GM21447 (cell line): ENCODE results near the gene UQCC2.

Experiments
- ATAC-seq: cut with Tn5 transposase; IDR thresholded peaks from one replicate; pipeline ENCODE4 v1.9.1; 2021; ENCODE audit not compliant: unreplicated experiment

The UQCC2 gene

DNA sequence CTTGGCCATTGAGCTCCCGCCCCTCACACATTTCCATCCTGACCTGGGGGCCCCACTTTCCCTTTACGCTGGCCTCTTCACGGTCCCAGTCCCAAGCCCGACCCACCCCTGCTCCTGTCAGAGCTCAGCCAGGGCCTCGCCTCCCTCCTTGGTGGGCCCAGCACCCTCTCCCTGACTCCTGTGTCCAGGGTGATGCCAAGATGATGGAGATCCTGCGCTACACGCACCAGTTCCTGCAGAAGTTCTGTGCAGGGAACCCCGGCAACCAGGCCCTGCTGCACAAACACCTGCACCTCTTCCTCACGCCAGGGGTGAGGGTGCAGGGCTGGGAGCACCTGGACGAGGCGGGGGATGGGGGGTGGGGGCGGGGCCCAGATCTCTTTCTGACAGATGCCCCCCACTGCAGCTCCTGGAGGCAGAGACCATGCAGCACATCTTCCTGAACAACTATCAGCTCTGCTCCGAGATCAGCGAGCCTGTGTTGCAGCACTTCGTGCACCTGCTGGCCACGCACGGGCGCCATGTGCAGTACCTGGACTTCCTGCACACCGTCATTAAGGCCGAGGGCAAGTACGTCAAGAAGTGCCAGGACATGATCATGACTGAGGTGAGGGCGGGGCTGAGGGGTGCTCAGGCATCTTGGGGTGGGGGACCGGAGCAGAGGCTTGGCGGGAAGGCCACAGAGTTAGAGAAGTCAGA, 33.1 kb downstream of the UQCC2 start:
- ATAC-seq, result no peak

DNA sequence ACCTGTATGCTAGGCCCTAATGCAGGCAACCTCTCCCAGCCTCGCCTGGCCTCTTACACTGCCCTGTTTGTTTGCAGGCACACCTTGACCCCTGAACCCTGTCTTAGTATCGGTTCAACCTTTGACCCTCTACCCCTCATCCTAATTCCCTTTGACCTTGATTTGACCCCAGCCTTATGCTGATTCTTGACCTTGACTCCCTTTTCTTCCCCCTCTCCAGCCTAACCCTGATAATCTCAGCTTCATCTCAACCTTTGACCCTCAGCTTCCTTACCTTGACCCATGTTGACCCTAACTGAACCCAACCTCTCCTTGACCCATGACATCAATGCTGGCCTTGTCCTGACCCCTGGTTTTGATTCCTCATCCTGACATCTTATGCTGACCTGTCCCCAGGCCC, 33.8 kb downstream of the UQCC2 start:
- no peak for ATAC-seq

DNA sequence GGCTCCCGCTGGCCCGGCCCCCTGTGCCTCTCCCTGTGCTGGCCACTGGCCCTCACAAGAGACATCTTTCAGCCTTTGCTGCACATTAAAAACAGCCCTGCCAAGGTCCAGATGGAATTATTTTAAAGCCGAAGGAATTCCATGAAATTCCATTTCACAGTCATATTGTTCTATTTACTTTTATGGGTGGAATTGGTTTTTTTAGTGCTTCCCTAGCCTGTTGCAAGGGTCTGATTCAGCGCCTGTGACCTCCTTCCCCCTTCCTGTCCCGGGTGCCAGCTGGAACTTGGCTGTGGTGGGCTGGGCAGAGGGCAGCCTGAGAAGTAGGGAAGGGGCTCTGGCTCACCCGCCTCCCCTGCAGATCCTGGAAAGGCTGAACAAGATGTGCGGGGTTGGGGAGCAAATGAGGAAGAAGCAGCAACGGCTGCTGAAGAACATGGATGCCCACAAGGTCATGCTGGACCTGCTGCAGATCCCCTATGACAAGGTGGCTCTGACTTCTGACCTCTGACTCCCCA, 34.3 kb downstream of the UQCC2 start:
- no peak for ATAC-seq

DNA sequence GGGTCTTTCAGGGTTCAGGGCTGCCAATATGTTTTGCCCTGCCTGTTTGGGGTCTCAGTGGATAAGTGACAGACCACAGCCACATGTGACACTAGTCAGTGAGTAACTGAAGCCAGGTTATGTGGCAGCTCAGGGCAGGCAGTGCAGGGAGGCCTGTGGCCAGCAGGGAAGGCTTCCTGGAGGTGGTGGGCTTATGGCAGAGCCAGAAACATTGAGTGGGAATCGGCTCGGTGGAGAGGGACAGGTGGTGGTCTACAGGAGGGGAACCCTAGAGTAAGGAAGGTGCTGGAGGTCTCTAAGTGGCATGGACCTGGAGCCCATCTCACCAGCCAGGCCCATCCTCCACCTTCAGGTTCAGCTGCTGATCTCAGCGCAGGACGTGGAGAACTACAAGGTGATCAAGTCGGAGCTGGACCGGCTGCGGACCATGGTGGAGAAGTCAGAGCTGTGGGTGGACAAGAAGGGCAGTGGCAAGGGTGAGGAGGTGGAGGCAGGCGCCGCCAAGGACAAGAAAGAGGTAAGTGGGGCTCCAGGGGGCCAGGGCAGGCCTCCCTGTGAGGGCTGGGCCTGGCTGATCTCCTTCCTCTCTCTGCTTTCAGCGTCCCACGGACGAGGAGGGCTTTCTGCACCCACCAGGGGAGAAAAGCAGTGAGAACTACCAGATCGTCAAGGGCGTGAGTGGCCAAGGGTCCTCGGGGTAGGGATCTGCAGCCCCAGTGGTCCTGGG, 34.9 kb downstream of the UQCC2 start:
- ATAC-seq, result no peak

DNA sequence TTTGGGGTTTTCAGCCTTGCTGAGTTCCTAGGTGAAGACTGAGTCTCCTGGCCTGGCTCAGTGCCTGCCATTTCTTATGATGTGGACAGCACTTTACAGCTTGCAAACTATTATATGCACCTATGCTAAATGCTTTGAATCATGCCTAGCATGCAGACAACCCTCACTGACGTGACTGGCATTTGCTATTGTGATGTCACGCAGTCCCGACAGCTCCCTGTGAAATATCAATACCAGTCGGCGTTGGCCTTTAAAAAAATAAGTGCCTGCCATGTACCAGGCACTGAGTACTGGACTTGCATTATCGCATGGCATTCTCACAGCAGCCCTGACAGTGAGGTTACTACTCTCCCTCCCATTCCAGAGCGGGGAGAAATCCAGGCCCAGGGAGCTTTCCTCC, 35.5 kb downstream of the UQCC2 start:
- no peak for ATAC-seq

DNA sequence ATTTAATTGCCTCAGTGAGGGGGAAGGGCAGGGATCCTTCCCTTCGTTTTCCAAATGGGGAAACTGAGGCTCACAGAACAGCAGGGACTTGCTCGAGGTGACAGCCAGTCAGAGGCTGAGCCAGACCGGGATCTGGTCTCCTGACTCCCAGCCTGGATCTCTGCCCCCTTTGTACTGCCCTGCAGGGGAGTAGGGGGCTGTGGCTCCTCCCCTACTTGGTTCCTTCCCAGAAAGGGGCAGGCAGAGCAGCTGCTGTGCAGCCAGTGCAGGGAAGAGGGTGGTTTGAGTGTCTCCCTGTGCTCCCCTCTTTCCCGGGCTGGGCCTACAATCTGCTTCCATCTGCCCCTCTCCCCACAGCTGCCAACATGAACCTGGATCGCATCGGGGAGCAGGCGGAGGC, 37.6 kb downstream of the UQCC2 start:
- ATAC-seq, result no peak

DNA sequence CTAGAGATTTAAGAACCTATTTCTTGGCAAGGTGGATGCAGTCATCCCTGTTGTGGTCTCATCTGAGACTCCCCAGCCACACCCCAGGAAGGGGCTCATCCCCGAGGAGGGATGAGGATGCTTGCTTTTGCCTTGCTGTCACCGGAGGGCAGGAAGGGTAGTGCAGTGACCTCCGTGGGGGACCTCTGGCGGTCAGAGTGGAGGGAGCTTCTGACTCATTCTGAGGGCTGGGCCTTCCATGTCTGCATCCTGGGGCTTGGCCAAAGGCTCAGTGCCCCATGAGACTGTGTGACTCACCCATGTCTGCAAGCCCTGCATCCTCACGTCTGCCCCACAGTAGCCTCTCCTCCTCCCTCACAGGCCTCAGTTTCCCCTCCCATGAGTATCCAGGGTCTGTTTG, 38.7 kb downstream of the UQCC2 start:
- ATAC-seq, result no peak

DNA sequence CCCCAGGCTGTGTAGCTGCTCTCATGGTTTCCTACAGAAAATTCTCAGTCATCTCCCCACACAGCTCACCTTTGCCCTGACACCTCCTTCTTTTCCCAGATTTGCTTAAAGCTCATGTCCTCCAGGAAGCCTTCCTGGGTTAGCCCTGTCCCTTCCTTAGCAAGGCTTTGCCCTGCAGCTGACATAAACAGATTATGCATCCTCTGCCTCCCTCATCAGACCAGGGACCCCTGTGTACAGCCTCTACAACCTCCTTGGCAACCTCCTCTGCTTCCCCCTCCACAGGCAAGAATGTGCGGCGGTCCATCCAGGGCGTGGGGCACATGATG, 39.8 kb downstream of the UQCC2 start:
- no peak for ATAC-seq

DNA sequence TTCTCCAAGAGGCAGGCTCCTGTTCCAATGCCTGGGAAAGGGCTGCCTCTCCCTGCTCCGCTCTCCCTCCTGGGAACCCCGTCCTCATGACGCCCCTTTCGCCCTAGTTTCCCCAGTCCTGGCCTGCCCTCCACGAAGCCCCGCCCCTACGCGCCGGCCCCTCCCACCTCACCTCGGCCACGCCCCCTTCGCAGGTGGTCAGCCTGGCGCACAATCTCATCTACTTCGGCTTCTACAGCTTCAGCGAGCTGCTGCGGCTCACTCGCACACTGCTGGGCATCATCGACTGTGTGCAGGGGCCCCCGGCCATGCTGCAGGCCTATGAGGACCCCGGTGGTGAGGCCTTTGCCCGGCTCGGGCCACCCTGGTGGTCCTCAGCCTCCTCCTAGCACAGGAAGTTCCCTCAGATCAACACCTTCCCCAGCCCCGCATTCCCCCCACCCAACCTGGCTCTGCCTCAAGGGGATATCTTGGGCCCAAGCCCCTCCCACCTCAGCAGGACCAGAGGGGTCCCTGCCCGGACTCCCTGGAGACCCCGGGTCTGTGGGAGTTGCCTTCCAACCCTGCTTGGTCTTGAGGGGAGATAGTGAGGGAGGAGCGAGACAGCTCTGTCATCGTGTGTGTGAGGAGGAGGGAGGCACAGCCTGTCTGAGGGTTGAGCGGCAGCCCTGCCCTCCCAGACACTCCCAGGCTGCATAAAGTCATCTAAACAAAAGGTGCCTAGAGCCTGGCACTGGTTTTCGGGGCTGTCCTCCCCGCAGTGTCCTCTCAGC, 40.3 kb downstream of the UQCC2 start:
- ATAC-seq, result no peak

DNA sequence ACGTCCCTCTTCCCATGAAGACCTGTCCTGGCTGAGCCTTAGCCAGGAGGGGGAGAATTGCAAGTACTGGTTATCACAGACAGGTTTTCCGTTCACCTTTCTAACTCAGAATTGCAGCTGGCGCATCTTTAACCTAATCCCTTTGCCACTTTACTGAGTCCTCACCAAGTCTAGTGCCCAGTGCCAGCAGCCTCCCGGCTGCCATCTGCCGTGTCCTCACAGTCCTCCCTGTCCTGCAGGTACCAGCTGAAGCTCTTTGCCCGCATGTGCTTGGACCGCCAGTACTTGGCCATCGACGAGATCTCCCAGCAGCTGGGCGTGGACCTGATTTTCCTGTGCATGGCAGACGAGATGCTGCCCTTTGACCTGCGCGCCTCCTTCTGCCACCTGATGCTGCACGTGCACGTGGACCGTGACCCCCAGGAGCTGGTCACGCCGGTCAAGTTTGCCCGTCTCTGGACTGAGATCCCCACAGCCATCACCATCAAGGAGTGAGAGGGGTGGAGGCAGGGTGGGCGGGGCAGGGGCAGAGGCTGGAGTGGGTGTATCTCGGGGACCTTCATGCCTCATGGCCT, 41.3 kb downstream of the UQCC2 start:
- ATAC-seq, result no peak

DNA sequence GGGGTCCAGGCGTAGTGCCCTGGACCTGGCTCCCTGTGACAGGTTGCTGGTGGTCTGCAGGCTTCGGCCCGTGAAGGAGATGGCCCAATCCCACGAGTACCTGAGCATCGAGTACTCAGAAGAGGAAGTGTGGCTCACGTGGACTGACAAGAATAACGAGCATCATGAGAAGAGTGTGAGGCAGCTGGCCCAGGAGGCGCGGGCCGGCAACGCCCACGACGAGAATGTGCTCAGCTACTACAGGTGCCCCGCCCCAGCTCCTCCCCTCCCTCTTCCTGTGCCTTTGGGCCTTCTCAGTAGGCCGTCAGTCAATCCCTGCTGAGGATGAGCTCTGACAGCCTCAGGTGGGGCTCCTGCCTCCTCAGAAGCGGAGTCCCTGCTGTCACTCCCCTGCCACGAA, 42.6 kb downstream of the UQCC2 start:
- ATAC-seq, result no peak

DNA sequence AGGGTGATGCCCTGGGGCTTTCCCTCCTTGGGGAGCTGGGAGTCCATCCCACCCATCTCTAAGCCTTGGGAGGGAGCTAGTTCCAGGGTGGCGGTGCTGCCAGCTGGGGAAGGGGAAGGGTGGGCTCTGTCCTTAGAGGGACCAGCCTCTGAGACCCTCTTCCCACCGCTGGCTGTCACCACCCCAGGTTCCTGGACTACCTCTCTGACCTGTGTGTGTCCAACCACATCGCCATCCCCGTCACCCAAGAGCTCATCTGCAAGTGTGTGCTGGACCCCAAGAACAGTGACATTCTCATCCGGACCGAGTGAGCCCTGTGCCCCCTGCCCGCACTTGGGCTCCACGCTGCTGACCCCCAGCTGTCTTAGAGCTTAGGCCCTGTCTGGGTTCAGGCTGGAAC, 43.2 kb downstream of the UQCC2 start:
- no peak for ATAC-seq

DNA sequence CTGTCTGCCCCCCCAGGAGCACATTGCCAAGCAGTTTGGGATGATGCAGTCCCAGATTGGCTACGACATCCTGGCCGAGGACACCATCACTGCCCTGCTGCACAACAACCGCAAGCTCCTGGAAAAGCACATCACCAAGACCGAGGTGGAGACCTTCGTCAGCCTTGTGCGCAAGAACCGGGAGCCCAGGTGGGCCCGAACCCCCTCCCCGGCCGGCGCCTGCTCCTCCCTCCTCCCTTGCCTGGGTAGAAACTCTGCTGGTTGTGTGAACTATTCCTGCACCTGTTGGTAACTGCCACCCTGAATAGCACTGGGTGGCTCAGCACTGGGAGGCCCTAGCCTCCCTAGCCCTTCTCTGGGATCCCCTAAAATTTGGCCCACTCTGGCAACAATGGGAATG, 43.7 kb downstream of the UQCC2 start:
- ATAC-seq, result no peak

DNA sequence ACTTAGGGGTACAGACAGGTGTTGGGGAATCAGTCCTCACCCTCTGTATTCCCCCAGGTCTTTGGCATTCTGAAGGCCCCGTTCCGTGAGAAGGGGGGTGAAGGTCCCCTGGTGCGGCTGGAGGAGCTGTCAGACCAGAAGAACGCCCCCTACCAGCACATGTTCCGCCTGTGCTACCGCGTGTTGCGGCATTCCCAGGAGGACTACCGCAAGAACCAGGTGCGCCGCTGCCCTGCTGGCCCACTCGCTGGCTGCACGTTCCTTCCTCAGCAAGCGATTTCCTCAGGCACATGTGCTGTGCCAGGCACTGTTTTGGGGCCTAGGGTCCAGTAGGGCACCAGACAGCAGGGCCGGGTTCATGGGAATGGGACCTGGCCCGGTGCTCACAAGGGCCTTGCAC, 44.4 kb downstream of the UQCC2 start:
- no peak for ATAC-seq

DNA sequence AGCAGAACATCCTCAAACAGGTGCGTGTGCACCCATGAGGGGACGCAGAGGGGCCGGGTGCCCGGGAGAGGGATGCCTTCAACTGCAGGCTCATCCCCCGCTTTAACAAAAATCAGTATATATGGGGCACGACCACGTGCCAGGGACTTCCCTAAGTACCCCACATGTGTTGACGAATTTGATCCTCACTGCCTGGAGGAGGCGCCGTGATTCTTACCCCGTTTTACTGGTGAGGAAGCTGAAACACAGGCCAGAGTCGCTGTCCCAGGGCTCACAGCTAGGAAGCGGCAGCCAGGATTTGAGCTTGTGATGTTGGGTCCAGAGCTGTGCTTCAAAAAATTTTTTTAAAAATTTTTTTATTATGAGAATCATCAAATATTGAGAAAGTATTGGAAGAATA, 45.5 kb downstream of the UQCC2 start:
- no peak for ATAC-seq

DNA sequence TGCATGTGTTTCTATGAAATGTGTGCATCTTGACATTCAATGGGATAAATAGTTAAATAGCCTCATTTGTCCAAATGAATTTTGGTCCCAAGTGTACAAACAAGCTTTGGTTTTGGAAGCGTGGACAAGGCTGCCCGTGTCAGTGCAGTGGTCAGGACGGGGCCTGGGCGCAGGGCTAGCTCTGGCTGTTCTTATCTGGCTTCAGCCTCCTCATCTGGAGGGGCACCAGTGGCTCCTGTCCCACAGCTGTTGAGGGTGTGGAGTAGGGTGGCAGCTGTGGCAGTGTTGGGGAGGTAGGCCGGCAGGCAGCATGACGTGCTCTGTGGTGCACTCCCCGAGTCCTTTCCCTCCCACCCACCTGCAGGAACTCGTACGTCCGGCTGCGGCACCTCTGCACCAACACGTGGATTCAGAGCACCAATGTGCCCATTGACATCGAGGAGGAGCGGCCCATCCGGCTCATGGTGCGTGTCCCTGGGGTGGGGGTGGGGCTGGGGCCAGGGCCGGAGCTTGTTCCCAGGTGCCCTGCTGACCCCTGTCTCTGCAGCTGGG, 46.9 kb downstream of the UQCC2 start:
- no peak for ATAC-seq

DNA sequence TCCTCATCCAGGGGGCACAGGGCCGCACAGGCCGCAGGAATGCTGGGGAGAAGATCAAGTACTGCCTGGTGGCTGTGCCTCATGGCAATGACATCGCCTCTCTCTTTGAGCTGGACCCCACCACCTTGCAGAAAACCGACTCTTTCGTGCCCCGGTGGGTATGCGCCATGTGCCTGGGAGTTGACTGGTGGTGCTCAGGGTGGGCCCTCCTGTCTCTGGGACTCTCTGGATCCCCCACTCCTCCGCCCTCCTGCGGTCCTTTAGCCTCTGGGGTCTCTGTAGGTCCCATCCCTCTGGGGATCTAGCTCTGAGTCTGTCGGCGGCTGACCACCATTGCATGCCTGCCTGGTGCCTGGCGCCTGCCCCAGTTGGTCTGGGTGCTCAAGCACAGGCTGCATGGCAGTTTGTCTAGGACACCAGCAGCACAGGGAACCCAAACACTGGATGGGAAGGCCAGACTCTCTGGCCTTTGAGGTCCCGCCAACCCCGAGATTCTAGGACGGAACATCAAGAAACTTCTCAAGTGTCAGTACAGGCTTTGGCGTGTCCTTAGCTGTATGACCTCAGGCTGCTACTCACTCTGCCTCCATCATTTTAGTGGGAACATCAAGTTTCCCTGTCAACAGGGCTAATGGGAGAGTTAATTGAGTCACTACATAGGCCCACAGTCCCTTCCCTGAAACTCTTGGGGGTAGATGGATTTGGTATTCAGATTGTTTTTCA, 47.6 kb downstream of the UQCC2 start:
- ATAC-seq, result no peak

DNA sequence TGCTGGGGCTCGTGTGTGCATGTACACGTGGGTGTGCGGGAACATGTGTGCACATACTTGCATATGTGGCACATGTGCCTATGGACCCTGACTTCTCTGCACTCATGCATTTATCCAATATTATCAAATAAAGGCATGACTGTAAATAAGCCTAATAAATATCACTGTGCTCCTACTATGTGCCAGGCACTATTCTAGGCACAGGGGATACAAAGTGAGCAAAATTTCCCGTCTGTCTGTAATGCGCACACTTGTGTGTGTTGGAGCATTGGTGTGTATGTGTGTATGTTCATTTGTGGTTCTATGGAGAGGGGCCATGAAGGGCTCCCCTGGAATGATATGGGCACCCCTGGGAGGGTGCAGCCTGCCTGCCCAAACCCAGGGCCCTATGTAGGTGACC, 48.5 kb downstream of the UQCC2 start:
- ATAC-seq, result no peak

DNA sequence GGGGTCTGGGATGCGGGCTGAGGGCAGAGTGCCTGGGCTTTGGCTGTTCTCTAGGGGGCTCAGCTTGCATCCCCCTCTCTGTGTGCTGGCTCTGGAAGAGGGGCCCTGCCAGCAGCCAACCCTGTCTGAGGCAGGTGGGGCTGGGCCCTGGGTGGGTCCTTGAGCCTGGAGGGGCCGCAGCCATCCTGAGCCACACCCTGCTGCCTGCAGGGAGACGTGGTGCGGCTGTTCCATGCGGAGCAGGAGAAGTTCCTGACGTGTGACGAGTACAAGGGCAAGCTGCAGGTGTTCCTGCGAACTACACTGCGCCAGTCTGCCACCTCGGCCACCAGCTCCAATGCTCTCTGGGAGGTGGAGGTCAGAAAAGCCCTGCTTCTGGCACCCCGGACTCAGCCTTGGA, 49.2 kb downstream of the UQCC2 start:
- no peak for ATAC-seq

DNA sequence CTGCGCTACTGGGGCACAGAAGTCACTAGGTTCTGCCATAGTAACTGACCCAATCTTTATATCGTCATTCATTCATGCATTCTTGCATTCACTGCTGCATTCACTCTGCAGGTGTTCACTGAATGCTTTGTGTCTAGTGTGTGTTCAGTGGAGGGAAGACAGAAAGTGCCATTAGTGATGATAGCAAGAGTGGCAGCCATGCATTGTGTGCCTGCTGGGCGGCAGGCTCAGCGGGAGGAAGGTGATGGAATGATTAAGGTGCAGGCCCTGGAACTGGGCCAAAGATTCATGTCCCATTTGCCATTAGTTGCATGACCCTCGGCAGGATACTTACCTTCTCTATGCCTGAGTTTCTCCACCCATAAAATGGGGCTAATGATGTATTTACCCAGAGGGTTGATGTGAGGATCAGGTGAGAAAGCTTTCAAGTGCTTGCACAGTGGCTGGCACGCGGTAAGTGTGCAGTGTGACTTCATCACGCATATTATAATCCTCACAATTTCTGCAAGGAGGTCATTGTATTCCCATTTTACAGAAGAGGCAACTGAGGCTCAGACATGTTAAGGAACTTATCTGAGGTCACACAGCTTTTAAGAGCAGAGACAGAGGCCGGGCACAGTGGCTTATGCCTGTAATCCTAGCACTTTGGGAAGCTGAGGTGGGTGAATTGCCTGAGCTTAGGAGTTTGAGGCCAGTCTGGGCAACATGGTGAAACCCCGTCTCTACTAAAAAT, 50.2 kb downstream of the UQCC2 start:
- ATAC-seq, result no peak
